NT2/D1 (cell line): ENCODE measurements around the gene SLC38A8.

ENCODE experiments used
- SUZ12 ChIP-seq: IDR thresholded peaks from 2 replicates; pipeline ENCODE4 v1.6.1; 2011; ENCODE audit not compliant: insufficient read length, insufficient read depth; ENCODE audit errors: extremely low read depth
- YY1 ChIP-seq: IDR thresholded peaks from 2 replicates; pipeline ENCODE4 v1.6.1; 2011; ENCODE audit not compliant: insufficient read length, insufficient read depth

DNA sequence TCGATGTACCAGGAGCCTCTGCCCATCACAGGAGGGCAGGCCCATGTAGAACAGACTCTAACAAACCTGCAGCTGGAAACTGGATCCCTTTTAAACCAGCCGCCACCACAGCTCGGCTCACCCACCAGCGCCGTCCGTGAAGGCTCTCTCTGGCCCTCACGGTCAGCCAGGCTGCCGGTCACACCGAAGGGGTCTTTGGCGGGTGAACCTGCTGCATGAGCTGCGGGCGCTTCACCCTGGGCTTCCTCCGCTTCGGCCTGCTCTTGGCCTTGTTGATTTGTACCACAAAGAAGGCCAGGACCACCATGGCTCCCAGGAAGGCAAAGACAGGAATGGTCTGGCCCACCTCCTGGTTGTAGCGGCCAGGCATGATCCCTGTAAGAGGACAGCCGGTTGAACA, 11.7 kb upstream of the SLC38A8 start:
- no peak for TF ChIP-seq YY1
- TF ChIP-seq SUZ12: no peak
